ENCODE results near the gene MCOLN2.

DNA sequence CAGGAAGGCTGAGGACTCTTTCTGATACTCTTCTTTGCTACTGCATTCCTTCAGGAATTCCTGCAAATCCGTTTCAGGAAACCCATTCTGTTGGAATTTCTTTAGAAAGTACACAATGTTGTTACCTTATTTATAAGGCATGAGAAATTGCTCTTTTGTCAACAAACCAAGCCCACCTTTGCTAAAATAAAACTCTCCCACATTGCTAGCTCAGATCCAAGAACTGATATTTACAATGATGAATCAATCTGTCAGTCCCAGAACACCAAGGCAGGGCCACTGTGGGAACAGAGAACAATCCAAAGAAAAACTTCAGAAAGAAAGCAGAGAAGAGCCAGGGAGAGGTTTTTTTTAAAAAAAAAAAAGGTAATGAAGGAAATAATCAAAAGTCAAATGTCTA, 67.3 kb downstream of the MCOLN2 start:
- TF ChIP-seq CTCF (IDR thresholded peaks at IDR 0.05; ENCODE audit: low read depth, low read length) (no peak), POLR2A (IDR thresholded peaks at IDR 0.05; ENCODE audit: extremely low read depth, insufficient read length) (no peak), MYC (IDR thresholded peaks at IDR 0.05; ENCODE audit: low read depth, low read length) (no peak)
- TF ChIP-seq, protein P1, sequence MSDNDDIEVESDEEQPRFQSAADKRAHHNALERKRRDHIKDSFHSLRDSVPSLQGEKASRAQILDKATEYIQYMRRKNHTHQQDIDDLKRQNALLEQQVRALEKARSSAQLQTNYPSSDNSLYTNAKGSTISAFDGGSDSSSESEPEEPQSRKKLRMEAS (IDR thresholded peaks at IDR 0.05; ENCODE audit: low read depth, low read length): no peak
